ENCODE measurements around the gene CGB8.

- TF ChIP-seq CTCF (IDR thresholded peaks at IDR 0.05; ENCODE audit: low read length) (no peak), EZH2 (IDR thresholded peaks at IDR 0.05; ENCODE audit: borderline replicate concordance, low read length) (no peak)
Measured at GRCh38 chr19:49042177-49042576, 6.7 kb downstream of the CGB8 start.

Measured in OCI-LY1 (cell line).